ENCODE results near the gene RAPGEF6.

GRCh38 chr5:131475541-131475941 lies 159.5 kb downstream of the RAPGEF6 start:
- TF ChIP-seq CTCF (IDR thresholded peaks at IDR 0.05): no peak
- TF ChIP-seq ZFX (IDR thresholded peaks at IDR 0.05; ENCODE audit: borderline replicate concordance): no peak
